ENCODE data around the gene HPF1.
"Not testable (repeated sequence)": the region's sequence is repeated elsewhere in the genome, so short reads cannot be mapped to it uniquely, and the experiment has no call there.

HPF1 gene

GRCh38 chr4:169757575-169758184 is at the start of gene HPF1:
Gene HPF1 (minus strand): TSS chr4:169757944. CDS start chr4:169757877, 67 bp downstream.
- H3K27ac ChIP-seq, result peak within 1 kb of the TSS; percentile 66
- TF ChIP-seq ZFX (IDR thresholded peaks at IDR 0.05; ENCODE audit: borderline replicate concordance) (no peak), CTCF (IDR thresholded peaks at IDR 0.05) (no peak)

- H3K27ac ChIP-seq, result not testable (repeated sequence)
These were observed 49.0 kb upstream of the HPF1 start for GRCh38 chr4:169806770-169807169.

- no peak overlapping the region for H3K27ac ChIP-seq
- no peak for TF ChIP-seq CTCF (IDR thresholded peaks at IDR 0.05)
- no peak for TF ChIP-seq ZFX (IDR thresholded peaks at IDR 0.05; ENCODE audit: borderline replicate concordance)
These were observed 45.7 kb upstream of the HPF1 start for GRCh38 chr4:169803413-169803812.

GRCh38 chr4:169802873-169803272 is 45.1 kb upstream of the HPF1 start:
- H3K27ac ChIP-seq, result no peak overlapping the region
- TF ChIP-seq CTCF (IDR thresholded peaks at IDR 0.05) (no peak), ZFX (IDR thresholded peaks at IDR 0.05; ENCODE audit: borderline replicate concordance) (no peak)

- TF ChIP-seq ZFX (IDR thresholded peaks at IDR 0.05; ENCODE audit: borderline replicate concordance), result no peak
- no peak for TF ChIP-seq CTCF (IDR thresholded peaks at IDR 0.05)
- H3K27ac ChIP-seq, result no peak overlapping the region
These were observed 42.8 kb upstream of the HPF1 start for GRCh38 chr4:169800541-169800940.

- no peak overlapping the region for H3K27ac ChIP-seq
- TF ChIP-seq ZFX (IDR thresholded peaks at IDR 0.05; ENCODE audit: borderline replicate concordance), result no peak
- no peak for TF ChIP-seq CTCF (IDR thresholded peaks at IDR 0.05)
These were observed 41.5 kb upstream of the HPF1 start for GRCh38 chr4:169799260-169799659.

GRCh38 chr4:169795585-169795984 is 37.8 kb upstream of the HPF1 start:
- TF ChIP-seq CTCF (IDR thresholded peaks at IDR 0.05), result no peak
- TF ChIP-seq ZFX (IDR thresholded peaks at IDR 0.05; ENCODE audit: borderline replicate concordance), result no peak
- H3K27ac ChIP-seq, result no peak overlapping the region
